Skeletal muscle satellite cell (primary cell): ENCODE data around the gene OSM.

Experiments
- H3K27me3 ChIP-seq: 2 replicates; pipeline ENCODE4 v1.7.0; 2013; ENCODE audit warnings: low read length; ENCODE audit not compliant: control insufficient read depth, insufficient read depth
- H3K36me3 ChIP-seq: 2 replicates; pipeline ENCODE4 v1.7.0; 2013; ENCODE audit warnings: mild to moderate bottlenecking, control low read depth, low read length; ENCODE audit not compliant: insufficient read depth
- H3K4me1 ChIP-seq: 2 replicates; pipeline ENCODE4 v1.7.0; 2013; ENCODE audit warnings: low read length; ENCODE audit not compliant: control insufficient read depth, insufficient read depth
- H3K4me2 ChIP-seq: 2 replicates; pipeline ENCODE4 v1.7.0; 2013; ENCODE audit warnings: mild to moderate bottlenecking, low read length
- H3K4me3 ChIP-seq: 2 replicates; pipeline ENCODE4 v1.7.0; 2013; ENCODE audit warnings: low read length
- H3K9ac ChIP-seq: 2 replicates; pipeline ENCODE4 v1.7.0; 2013; ENCODE audit warnings: mild to moderate bottlenecking, low read depth, low read length, moderate library complexity
- H3K9me3 ChIP-seq: replicated peaks from 2 replicates; pipeline ENCODE4 v1.7.0; 2013; ENCODE audit warnings: mild to moderate bottlenecking, control low read depth, low read length

The OSM gene

GRCh38 chr22:30296833-30297232 lies 30.2 kb upstream of the OSM start:
- peaks cover 80% of the 10 kb centered on the region for H3K36me3 ChIP-seq
- no peak overlapping the region for H3K4me3 ChIP-seq
- no peaks in the 10 kb centered on the region for H3K9me3 ChIP-seq
- H3K9ac ChIP-seq: no peak overlapping the region
- no peaks in the 10 kb centered on the region for H3K27me3 ChIP-seq
- H3K4me2 ChIP-seq: no peak overlapping the region
- H3K4me1 ChIP-seq: peaks cover 3% of the 10 kb centered on the region

- Histone ChIP-seq H3K9ac (no peak overlapping the region), H3K36me3 (peaks cover 77% of the 10 kb centered on the region), H3K4me1 (peaks cover 2% of the 10 kb centered on the region), H3K27me3 (no peaks in the 10 kb centered on the region), H3K4me2 (no peak overlapping the region), H3K9me3 (no peaks in the 10 kb centered on the region), H3K4me3 (no peak overlapping the region)
Observed at GRCh38 chr22:30296324-30296723, 29.7 kb upstream of the OSM start.

GRCh38 chr22:30295576-30295975 lies 28.9 kb upstream of the OSM start:
- H3K27me3 ChIP-seq: no peaks in the 10 kb centered on the region
- no peak overlapping the region for H3K4me2 ChIP-seq
- H3K4me3 ChIP-seq: no peak overlapping the region
- no peak overlapping the region for H3K9ac ChIP-seq
- H3K9me3 ChIP-seq: no peaks in the 10 kb centered on the region
- peaks cover 71% of the 10 kb centered on the region for H3K36me3 ChIP-seq
- peaks cover 10% of the 10 kb centered on the region for H3K4me1 ChIP-seq

- no peak overlapping the region for H3K4me3 ChIP-seq
- H3K4me1 ChIP-seq: peaks cover 17% of the 10 kb centered on the region
- no peaks in the 10 kb centered on the region for H3K9me3 ChIP-seq
- H3K27me3 ChIP-seq: no peaks in the 10 kb centered on the region
- peaks cover 67% of the 10 kb centered on the region for H3K36me3 ChIP-seq
- no peak overlapping the region for H3K9ac ChIP-seq
- H3K4me2 ChIP-seq: no peak overlapping the region
Observed at GRCh38 chr22:30294830-30295229, 28.2 kb upstream of the OSM start.

GRCh38 chr22:30294066-30294465 lies 27.4 kb upstream of the OSM start:
- H3K9ac ChIP-seq: no peak overlapping the region
- H3K9me3 ChIP-seq: no peaks in the 10 kb centered on the region
- H3K4me1 ChIP-seq: peaks cover 19% of the 10 kb centered on the region
- H3K27me3 ChIP-seq: no peaks in the 10 kb centered on the region
- H3K4me2 ChIP-seq: no peak overlapping the region
- H3K4me3 ChIP-seq: no peak overlapping the region
- peaks cover 63% of the 10 kb centered on the region for H3K36me3 ChIP-seq

GRCh38 chr22:30293026-30293425 lies 26.4 kb upstream of the OSM start:
- H3K9me3 ChIP-seq: no peaks in the 10 kb centered on the region
- no peaks in the 10 kb centered on the region for H3K27me3 ChIP-seq
- no peak overlapping the region for H3K4me2 ChIP-seq
- no peak overlapping the region for H3K4me3 ChIP-seq
- H3K36me3 ChIP-seq: peaks cover 53% of the 10 kb centered on the region
- H3K4me1 ChIP-seq: peaks cover 28% of the 10 kb centered on the region
- no peak overlapping the region for H3K9ac ChIP-seq

DNA sequence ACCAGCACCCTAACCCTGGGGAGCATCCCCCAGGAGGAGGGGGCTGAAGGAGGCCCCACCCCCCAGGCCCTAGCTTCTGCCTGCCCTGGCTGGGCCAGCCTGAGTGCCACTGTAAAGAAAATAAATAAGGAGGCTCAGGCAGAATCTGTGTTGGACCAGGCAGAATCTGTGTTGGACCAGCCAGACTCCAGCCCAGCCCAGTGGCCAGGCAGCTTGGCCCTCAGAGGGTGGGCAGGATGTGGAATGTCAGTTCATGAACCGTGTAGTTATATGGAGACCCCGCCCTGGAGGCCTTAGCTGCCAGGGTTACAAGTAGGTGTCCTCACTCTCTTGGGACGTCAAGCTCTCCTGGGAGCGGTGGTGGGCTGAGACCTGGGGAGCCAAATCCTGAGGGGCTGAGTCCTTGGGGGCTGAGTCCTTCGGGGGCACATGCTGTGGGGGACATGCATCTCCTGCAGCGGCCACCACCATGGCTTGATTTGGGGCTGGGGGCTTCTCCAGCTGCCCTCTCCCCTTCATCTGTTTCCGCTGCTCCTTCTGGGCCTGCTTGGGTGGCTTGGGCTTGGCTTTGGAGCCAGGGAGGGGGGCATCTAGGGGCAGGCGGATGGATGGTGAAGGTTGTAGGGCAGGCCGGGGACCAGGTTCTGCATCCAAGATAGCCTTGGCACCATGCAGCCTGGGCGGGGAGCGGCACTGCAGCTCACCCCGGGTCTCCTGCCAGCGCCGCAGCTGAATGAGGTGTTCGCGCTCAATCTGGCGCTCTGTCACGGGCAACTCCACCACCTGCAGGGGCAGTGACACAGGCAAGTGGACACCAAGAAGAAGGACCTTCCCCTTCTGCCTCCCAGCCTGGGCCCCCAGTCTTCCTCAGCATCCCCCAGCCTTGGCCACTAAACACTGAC lies 25.7 kb upstream of the OSM start:
- Histone ChIP-seq H3K27me3 (no peaks in the 10 kb centered on the region), H3K4me3 (no peak overlapping the region), H3K36me3 (peaks cover 48% of the 10 kb centered on the region), H3K9ac (no peak overlapping the region), H3K9me3 (no peaks in the 10 kb centered on the region), H3K4me1 (peaks cover 31% of the 10 kb centered on the region), H3K4me2 (no peak overlapping the region)

DNA sequence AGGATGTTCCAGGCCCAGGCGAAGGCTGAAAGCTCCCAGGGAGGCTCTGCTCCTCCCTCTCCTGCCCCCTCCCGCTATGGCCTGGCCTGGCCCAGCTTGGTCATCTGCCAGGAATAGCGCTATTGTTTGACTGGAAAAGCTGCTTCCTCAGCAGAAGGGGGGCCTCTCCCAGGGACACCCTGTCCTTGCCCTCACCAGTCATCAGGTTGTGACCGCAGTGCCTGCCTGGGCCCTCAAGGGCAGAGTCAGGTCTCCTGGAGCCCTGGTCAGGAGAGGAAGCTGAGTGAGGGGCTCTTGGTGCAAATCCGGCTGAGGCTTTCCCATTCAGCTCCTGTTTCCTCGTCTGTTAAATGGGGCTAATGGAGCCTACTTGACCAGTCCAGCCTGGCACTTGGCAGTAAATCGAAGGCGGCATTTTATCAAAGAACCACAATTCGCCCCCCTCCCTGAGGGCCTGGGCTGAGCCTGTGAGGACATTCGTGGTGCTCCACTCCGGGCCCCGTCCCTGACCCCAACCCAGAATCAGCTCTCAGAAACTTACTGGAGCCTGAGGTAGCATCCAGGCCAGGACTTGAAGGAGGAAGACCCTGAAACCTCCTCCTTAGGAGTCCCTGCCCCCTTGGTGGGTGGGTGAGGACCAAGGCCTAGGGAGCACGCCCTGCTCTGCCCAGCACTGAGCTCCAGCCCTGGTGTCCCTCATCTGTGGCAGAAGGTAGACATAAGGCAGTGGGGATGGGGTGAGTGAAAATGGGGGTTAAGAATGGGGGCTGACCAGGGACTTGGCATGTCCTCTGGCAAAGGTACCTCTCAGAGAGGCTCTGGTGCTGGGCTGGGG lies 24.6 kb upstream of the OSM start:
- Histone ChIP-seq H3K9ac (peak overlapping the region; percentile 2), H3K9me3 (no peaks in the 10 kb centered on the region), H3K27me3 (no peaks in the 10 kb centered on the region), H3K4me3 (no peak overlapping the region), H3K4me2 (peak overlapping the region; percentile 33), H3K36me3 (peaks cover 38% of the 10 kb centered on the region), H3K4me1 (peaks cover 31% of the 10 kb centered on the region)

DNA sequence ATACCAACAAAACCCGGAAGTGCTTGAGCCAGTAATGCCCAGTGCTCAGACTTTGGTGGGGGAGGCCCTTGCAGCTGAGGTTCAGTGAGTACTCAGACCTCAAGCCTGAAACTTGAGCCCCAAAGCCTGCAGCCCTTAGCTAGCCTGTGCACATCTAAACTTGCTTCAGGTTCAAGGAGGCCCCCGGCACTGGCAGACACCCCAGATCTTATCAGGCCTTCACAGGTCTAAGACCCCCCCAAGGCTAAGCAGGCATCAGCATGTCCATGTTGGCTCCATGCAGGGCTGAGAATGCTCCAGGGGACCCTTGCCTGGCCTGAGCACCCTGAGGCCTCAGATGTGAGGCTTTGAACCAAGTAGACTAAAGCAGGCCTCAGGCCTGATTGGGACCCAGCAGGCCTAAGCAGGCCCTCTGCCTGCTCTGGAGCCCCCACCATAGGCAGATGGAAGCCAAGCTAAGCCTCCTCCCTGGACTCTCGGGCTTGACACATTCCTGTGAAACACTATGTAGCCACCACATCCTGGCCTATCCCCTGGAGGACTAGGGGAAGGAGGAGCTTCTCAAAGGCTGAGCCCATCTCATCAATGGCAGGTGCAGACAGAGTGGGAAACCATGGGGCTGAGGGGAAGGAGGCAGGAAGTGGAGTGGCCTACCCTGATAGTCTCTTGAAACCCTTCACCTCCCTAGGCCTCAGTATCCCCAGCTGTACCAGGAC lies 23.8 kb upstream of the OSM start:
- Histone ChIP-seq H3K9me3 (no peaks in the 10 kb centered on the region), H3K4me1 (peaks cover 31% of the 10 kb centered on the region), H3K4me3 (no peak overlapping the region), H3K36me3 (peaks cover 35% of the 10 kb centered on the region), H3K4me2 (peak overlapping the region; percentile 99), H3K27me3 (no peaks in the 10 kb centered on the region), H3K9ac (peak overlapping the region; percentile 57)

GRCh38 chr22:30289980-30290313 lies 23.3 kb upstream of the OSM start:
- Histone ChIP-seq H3K4me2 (peak overlapping the region; percentile 99), H3K27me3 (no peaks in the 10 kb centered on the region), H3K36me3 (peaks cover 30% of the 10 kb centered on the region), H3K4me3 (peak overlapping the region; percentile 91), H3K9me3 (no peaks in the 10 kb centered on the region), H3K9ac (peak overlapping the region; percentile 57), H3K4me1 (peaks cover 31% of the 10 kb centered on the region)
